ENCODE results near the gene MYO18B.

The MYO18B gene

GRCh38 chr22:25712661-25713400 is 29.2 kb upstream of the MYO18B start:
- DNase-seq: no peak

GRCh38 chr22:25714070-25714469 is 27.9 kb upstream of the MYO18B start:
- no peak for DNase-seq

GRCh38 chr22:25714739-25715138 is 27.2 kb upstream of the MYO18B start:
- DNase-seq: no peak

- DNase-seq: no peak
Observed at GRCh38 chr22:25716637-25717036, 25.4 kb upstream of the MYO18B start.

GRCh38 chr22:25718135-25718840 is 23.7 kb upstream of the MYO18B start:
- DNase-seq: no peak

- DNase-seq: no peak
Observed at GRCh38 chr22:25722223-25722622, 19.8 kb upstream of the MYO18B start.

- no peak for DNase-seq
Observed at GRCh38 chr22:25722626-25723025, 19.4 kb upstream of the MYO18B start.

- DNase-seq: no peak
Observed at GRCh38 chr22:25726241-25726640, 15.7 kb upstream of the MYO18B start.

- no peak for DNase-seq
Observed at GRCh38 chr22:25728071-25728470, 13.9 kb upstream of the MYO18B start.

- DNase-seq: no peak
Observed at GRCh38 chr22:25729016-25729995, 12.7 kb upstream of the MYO18B start.

- no peak for DNase-seq
Observed at GRCh38 chr22:25735650-25736049, 6.3 kb upstream of the MYO18B start.

- DNase-seq: no peak
Observed at GRCh38 chr22:25736378-25737011, 5.5 kb upstream of the MYO18B start.

- no peak for DNase-seq
Observed at GRCh38 chr22:25739659-25740344, 2.2 kb upstream of the MYO18B start.

- DNase-seq: no peak
Observed at GRCh38 chr22:25742918-25743708, 1.1 kb downstream of the MYO18B start.

GRCh38 chr22:25744694-25745093 is 2.7 kb downstream of the MYO18B start:
- DNase-seq: no peak

GRCh38 chr22:25745341-25746011 is 3.5 kb downstream of the MYO18B start:
- no peak for DNase-seq

GRCh38 chr22:25746012-25746373 is 4.0 kb downstream of the MYO18B start:
- no peak for DNase-seq

GRCh38 chr22:25747245-25747944 is 5.4 kb downstream of the MYO18B start:
- no peak for DNase-seq

- DNase-seq: no peak
Observed at GRCh38 chr22:25748140-25748539, 6.2 kb downstream of the MYO18B start.

- no peak for DNase-seq
Observed at GRCh38 chr22:25748704-25749103, 6.7 kb downstream of the MYO18B start.

Measured in NCI-H2081 treated with DMSO at 0.1 percent for 48 hours (cell line).